Measurements from ENCODE around the gene PROSER2.

- TF ChIP-seq CTCF (IDR thresholded peaks at IDR 0.05), result no peak
- no peak for TF ChIP-seq JUN (IDR thresholded peaks at IDR 0.05)
- no peak for TF ChIP-seq KDM1A (IDR thresholded peaks at IDR 0.05; ENCODE audit: low read depth)
- TF ChIP-seq SREBF2 (IDR thresholded peaks at IDR 0.05), result no peak
- TF ChIP-seq CBX2 (IDR thresholded peaks at IDR 0.05; ENCODE audit: borderline replicate concordance, low read depth), result no peak
- TF ChIP-seq MYC (IDR thresholded peaks at IDR 0.05; ENCODE audit: borderline replicate concordance, low read length), result no peak
- TF ChIP-seq RFX5 (IDR thresholded peaks at IDR 0.05), result no peak
- TF ChIP-seq POLR2A (IDR thresholded peaks at IDR 0.05; ENCODE audit: low read length), result no peak
- no peak for TF ChIP-seq USF2 (IDR thresholded peaks at IDR 0.05)
- TF ChIP-seq CHD2 (IDR thresholded peaks at IDR 0.05; ENCODE audit: low read length, partially characterized antibody), result no peak
- TF ChIP-seq CEBPB (IDR thresholded peaks at IDR 0.05), result no peak
- TF ChIP-seq REST (IDR thresholded peaks at IDR 0.05), result no peak
- TF ChIP-seq BCL3 (IDR thresholded peaks at IDR 0.05), result no peak
- TF ChIP-seq POLR2AphosphoS2 (conservative IDR thresholded peaks at IDR 0.05; ENCODE audit: low read length), result no peak
These were observed 18.8 kb upstream of the PROSER2 start for GRCh38 chr10:11804336-11804735.

Data from A549 (cell line).